CD4-positive, alpha-beta T cell treated with Interleukin-1 beta for 1 hour (primary cell): ENCODE data around the gene YWHAH.

Experiments
- DNase-seq, 2 donors: peaks; one replicate each; pipeline ENCODE4 v3.0.0-alpha.2; 2020 to 2022

The YWHAH gene

DNA sequence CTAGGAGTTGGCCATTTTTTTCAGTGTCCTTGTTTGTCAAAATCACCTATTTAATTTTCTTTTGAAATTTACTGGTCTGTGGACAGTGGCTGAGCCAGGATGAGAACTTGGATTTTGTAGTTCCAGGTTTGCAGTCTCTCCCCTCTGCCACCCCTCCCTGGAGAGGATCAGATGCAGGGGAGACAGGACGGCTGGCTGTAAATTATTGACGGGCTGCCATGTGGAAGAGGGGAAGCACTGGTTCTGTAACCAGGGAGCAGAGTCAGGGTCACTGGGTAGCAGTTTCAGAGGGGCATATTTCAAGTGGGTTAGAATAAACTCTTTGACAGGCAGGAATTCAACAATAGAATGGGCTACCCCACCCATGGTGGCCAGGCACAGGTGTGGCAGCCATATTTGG lies 20.6 kb upstream of the YWHAH start:
- DNase-seq, result no peak

DNA sequence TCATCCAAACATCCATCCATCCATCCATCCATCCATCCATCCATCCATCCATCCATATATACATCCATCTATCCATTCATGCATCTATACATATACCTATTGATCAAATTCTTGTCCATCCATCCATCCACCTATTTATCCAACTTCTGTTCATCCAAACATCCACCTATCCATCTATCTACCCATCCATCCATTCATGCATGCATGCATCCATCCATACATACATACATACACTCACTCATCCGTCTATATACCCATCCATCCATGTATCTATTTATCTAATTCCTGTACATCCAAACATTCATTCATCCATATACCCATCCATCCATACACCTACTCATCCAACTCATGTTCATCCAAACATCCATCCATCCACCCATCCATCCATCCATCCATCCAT lies 19.3 kb upstream of the YWHAH start:
- DNase-seq, result no peak

DNA sequence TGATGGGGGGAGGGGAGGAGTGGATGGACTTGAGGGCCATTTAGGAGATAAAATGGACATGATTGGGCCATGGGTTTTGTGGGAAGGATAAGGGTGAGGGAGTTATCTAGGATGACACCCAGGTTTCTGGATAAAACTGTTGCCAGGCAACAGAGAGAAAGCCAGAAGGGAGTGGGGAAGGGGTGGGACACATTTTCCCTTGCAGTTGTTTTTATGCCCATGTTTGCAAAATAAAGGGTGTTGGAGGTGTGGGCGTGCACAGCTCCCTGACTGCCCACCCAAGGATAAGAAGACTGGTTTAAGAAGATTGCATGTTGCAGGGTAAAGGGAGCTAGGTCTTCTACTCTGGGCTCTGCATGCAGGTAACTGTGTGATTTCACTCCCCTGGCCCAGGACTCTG lies 18.3 kb upstream of the YWHAH start:
- no peak for DNase-seq

DNA sequence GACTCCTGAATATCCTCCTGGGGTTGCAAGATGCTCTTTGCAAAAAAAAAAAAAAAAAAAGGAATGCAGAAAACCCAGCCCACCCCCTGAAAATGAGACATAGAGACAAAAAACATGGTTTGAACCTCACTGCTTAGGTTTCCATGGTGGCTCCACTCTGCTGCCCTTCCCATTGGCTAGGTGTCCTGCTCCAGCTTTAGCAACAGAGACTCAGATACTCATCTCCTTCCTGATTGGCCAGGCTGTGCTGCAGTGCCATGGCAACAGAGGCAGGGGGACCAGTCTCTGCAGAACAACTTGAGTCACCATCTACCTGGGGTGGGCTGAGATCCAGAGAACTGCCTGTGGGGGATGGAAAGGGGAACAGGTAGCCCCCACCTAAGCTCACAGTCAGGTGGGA lies 17.4 kb upstream of the YWHAH start:
- DNase-seq, result no peak

DNA sequence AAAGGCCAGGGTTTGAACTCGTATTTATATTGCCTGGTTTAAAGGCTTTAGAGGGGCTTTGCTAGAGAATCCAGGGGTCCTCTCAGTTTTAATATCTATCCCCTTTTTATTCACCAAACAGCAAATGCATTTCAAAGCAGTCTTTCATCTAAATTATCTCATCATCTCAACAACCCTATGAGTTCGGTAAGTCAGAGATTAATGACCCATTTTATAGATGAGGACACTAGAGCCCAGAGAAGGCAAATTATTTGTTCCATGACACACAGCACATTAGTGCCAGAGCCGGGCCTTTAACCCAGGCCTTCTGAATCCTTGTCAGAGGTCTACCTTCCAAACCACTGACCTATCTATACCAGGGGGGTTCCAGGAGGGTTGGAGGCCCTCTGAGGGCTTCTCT lies 16.8 kb upstream of the YWHAH start:
- no peak for DNase-seq

DNA sequence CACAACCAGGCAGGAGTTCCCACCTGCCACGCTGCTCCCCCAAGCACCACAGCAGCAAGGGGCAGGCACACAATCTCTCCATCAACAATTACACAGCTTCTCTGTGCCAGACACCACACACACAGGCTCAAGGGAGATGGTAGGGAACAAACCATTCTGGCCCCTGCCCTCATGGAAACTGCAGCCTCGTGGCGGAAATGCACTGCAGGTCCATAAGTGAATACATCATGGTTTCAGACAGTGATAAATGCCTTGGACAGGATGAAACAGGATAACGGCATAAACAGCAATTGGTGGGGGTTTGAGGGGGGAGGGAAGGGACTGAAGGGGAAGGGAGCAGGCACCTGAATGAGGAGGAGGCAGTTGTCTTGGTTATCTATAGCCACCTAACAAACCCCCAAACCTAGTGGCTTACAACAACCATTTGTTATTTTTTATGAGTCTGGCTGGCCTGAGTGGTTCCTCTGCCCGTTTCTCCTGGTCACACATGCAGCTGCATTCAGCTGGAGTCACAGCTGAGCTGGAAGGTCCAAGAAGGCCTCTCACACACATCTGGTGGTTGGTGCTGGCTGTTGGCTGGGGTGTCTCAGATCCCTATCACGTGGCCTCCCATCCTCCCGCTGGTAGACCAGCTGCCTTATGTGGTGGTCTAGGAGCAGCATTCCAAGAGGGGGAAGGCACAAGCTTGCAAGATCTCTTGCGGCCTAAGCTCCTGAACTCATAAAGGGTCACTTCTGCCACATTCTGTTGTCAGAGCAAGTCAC lies 15.0 kb upstream of the YWHAH start:
- no peak for DNase-seq

DNA sequence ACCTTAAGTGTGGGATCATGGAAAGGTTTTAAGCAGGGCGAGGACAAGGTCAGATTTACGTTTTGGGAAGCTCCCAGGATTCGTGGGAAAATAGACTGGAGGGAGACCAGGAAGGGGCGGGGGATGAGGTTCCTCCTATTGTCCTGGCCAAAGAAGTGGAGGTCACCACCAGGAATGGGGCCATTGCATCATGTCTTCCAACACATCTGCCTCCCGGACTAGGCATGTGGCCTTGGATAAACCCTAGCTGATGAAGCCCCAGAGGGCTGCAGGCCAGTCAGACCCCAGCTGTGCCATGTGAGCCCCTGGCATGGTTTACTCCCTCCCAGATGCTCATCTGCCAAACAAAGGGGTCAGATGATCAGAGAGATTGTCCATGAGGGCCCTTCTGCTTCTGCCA lies 11.5 kb upstream of the YWHAH start:
- no peak for DNase-seq

DNA sequence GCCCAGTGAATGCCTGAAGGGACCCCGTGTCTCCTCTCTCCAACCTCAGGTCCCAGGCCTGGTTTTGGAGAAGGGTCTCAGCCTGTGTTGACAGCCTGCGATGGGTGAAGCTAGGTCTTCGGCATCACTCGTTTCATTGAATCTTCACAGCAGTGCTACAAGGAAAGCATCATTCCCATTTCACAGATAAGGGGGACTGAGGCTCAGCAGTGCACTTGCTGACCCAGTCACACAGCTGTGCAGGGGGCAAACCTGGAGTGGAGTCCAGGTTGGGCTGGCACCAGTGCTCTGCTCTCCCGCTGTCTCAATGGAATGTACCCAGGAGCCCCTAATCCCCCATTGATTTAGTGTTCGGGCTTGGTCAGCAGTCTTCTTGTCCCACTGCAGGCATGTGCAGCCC lies 10.9 kb upstream of the YWHAH start:
- DNase-seq, result no peak

DNA sequence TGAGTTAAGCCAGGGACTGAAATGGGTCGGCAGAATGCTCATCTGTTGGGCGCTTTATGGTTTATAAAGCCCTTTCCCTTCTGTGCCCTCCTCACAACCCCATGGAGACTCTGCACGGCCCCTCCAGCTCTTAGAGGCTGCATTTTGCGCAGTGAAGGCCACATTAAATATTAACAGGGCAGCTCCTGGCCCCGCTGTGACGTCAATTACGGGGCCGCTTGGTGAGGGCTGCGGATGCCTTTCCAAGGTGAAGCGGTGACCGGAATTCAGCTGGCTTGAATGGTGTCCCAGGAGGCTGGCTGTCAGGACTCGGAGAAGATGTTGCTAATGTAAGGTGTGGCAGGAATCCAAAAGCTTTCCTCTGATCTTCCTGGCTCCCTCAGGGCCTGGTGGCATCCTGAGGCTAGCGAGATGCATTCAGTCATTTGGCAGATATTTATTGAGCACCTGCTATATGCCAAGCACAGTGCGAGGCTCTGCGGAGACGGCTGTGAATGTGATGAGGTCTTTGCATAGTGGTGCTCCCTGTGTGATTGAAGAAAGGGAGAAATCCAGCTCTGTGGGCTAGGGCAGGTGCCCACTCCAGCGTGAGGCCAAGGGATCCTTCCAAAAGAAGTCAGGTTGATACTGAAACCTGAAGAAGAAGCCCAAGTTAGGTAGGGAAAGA lies 10.4 kb upstream of the YWHAH start:
- no peak for DNase-seq

DNA sequence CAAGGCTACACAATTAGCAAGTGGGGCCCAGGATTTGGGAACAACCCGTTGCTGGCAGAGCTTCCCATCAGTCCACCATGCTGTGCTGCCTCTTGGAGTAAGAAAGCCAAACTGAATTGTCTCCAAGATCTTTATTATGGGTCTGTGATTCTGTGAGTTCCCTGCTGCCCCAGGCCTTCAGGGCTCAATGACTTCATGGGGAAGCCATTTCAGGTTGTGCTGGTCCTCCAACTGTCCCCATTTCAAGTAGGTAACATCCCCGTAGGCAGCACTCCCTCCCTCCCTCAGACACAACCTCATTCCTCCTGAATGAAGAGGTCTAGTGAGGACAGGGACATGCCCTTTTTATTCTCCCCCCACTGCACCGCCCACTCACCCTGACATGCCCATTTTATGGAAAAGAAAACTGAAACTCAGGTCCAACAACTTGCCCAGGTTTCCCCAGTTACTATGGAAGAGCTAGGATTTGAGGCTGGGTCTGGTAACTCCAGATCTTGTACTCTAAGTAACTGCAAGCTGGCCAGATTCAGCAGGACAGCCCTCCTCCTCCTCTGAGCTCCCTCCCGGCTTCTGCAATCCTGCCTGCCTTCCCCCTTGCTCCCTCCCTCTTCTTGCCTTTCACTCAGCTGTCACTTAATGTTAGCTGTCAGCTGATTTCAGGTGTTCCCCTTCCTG lies 8.2 kb upstream of the YWHAH start:
- DNase-seq, result no peak

DNA sequence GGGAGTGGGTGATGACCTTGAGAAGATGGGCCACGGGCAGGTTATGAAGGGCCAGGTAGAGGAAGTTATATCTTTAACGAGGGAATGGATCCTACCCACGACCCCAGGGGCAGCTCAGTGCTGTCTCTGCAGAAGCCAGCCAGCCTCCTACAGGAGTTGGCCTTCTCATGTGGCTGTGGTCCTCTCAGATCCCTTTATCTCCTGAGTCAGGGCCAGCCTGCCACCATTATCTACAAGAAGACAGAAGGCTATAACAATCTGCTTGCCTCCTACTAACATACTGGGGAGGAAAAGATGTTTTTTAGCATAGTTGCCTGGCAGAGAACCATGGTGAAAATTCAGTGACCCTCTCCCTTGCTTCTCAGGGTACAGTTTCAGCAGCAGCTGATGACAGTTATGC lies 7.0 kb upstream of the YWHAH start:
- DNase-seq, result no peak

DNA sequence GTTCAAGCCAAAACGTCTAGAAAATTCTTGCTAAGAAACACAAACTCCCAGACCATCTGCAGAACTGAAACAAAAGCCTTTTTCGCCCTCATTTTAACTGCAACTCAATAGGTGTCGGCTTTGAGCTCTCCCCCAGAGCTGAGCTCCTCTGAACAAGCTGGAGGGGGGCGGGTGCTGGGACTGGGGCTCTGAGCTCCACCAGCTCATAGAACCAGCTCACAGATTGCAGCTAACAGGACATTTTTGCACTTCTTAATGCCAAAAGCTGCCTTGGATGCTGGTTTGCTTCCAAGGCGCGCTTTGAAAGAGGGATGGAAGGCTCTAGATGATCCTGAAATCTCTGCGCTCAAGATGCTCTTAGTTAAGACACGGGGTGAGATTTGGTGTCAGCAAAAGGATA lies 6.0 kb upstream of the YWHAH start:
- no peak for DNase-seq

DNA sequence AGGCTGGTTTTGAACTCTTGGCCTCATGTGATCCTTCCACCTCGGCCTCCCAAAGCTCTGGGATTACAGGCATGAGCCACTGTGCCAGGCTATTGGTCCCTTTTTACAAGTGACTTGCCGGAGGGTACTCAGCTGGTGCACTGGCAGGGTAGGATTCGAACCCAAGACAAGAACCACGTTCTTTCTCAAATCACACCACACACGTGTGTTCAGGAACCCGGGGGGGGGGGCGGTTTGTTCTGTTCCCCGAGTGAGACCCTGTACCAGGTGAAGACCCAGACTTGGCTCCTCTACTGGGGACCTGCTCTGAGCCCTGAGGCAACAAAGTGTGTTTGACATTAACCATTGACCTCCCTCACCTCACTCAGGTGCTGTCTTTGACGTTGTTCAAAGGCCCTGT lies 3.8 kb upstream of the YWHAH start:
- DNase-seq, result no peak

DNA sequence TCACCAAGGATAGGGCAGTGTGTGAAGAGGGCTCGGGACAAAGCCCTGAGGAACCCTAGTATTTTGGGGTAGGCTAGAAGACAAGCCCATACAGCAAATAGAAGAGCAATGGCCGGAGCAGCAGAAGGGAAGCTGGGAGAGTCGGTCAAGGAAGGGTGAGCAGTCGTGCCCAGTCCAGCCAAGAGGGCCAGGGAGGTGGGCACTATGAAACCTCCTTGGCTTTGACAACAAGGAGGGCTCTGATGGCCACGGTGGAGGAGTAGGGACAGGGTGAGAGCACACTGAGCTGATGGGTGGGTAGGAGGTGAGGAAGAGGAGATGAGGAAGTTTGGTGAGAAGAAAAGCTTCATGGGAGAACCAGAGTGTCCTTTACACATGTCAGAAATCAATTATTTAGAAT lies 2.2 kb upstream of the YWHAH start:
- no peak for DNase-seq

DNA sequence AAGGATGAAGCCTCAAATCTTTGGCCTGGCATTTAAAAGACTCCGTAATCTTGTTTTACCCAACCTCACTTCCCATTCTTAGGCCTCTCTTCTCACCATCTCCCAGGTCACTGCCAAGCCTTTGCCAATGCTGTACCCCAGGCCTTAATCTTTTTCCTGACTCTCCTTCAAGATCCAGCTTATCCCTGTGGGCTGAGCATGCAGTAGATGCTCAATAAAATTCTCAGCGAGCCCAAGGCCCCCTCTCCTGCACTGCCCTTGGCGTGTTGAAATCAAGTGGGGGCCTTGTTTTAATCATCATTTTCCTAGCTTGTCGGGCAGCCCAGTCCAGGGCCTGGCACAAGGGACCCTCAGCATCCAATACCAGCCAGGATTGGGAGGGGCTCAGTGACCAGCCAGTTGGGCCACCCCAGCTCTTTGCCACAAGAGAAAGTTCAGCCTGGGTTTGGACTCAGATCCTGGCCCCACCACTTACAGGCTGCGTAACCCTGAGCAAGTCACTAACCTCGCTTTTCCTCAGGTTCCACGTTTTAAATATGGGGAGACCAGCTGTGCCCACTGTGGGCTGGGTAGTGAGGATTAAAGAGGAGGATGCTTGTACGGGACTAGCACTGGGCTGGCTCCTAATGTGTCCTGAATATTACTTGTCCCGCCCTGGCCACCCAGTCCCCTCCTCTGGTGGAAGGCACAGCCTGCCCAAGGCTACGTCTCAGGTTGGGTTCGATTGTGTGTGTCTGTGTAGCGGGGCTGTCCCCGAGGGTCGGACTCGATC lies 943 bp upstream of the YWHAH start:
- no peak for DNase-seq

DNA sequence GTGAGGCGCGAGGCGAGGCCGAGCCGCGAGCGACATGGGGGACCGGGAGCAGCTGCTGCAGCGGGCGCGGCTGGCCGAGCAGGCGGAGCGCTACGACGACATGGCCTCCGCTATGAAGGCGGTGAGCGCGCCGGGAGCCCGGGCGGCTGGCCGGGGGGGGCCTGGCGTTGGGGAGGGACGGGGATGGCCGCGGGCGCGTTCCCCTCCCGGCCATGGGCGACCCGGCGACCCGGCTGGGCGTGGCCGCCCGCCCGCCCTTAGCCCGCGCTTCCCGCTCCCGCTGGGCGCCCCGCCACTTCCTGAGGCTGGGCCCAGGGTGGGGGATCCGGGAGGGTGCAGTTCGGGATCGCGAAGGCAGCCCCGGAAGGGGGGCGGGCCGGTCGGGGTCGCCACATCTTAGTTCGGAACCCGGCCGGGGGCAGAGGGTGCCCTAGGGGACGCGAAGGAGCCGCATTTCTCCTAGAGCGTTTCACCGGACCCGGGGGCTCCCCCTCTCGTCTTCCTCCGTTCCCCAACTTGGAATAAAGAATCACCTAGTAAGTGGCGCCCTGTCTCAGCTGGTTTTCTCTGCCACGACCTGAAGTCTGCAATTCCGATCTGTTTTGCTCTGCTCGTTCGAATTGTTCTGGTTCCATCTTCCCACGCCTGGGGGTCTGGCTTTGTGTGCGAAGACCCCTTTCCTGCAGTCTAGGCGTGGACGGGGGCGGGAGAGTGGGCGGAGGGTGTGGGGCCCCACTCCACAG lies 536 bp downstream of the YWHAH start:
- DNase-seq, result peak in 1 of 2 donors; percentile 36

DNA sequence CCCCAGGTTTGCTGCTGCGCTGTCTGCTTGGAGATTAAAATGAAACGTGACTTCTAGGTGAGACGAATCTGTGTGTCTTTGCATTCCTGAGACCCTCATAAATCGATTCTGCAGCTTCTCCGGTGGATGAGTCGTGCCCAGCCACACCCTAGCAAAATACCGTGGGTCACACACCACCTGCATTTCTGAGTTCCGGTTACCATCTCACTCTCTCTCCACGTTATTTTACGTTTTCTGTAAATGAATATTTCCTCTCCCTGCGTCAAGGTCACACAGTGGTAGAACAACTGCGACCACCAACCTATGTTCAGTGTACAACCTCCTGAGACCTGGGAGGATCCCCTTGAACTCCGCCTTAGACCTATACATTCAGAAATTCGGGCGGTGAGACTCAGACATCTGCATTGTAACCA lies 1.1 kb downstream of the YWHAH start:
- DNase-seq, result peak in 1 of 2 donors; percentile 31

DNA sequence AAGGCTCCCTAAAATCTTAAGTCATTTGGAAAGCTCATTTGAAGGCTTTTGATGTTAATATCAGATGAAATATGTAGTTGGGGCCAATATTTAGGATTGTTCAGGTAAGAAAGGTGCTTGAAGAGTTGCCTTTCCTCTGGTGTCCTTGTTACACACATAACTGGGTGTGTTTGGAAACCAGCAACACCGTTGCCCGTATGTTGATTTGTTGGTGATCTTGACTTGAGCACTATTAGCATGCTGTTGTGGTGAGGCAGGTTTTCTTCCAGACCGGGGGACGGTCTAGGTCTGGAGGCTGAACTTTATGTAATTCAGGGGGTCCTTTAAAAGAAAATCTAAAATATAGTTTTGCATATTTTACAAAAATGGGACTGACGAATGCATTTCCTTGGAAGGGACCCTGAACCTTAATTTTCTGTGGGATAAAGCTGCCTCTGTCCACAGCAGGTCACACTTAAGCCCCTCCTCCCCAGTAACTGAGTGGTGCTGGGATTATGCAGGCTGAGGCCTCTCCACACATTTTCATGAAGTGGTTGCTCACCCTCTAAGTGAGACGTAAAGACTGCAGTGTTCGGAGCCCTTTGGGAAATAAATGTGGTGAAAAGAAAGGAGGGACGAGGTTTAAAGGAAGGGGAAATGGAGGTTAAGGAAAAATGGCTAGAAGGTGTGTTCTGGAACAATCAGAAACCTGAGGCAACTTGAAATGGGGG lies 1.8 kb downstream of the YWHAH start:
- DNase-seq, result no peak

DNA sequence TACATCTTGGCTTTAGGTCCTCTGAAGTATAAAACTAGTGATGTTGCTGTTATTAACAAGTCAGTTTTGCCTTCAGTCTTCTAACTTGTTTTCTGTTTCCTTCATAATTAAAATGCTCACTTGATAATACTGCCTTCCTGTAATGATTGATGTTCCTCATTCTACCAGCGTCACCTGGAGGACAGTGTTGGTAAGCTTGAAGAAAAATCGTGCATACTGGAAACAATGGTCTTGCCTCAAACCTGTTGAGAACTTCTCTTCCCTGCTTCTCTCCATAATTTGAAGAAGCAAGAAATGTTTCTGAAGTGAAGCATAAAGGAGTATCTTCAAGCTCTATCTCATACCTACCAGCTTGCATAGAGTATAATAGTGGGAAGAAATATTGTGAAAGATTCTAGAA lies 3.0 kb downstream of the YWHAH start:
- DNase-seq, result peak; percentile 41 to 72

DNA sequence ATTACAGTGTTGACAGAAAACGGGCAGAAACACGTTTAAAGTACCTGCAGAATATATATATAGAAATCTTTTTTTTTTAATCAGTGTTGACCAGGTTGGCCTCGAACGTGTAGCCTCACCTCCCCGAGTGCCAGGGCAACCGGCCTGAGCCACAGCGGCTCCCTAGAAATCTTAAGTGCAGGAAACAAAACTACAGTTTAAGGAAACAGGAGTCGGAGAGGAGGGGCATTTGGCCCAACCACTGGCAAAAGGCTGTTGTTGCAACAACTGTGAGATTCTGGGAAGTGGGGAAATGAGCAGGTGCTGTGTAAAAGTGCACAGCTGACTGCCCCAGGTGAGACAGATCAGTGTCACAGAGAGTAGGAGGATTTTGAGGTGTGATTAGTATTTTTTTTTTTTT lies 3.7 kb downstream of the YWHAH start:
- no peak for DNase-seq

DNA sequence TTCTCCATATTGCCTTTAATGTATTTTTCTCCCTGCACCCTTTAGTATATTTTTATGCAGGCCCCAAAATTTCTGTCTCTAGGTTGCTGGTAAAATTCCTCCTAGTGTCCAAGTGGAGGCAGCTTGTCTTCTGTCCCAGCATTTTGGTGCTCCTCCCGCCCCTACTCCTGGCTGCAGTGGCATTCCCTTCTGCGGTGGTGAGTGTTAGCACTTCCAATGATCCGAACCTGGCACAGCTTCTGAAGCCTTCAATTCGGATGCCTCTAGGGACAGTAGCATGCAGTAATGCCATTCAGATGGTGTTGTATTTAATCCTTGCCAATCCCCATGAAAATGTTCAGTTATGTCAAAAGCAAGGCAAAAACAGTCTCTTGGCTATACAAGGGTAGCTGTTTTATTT lies 5.9 kb downstream of the YWHAH start:
- DNase-seq, result no peak
